SHP77 treated with DMSO at 0.1 percent for 48 hours (cell line): ENCODE data around the gene TAF1A.
"Not testable (repeated sequence)": the region's sequence is repeated elsewhere in the genome, so short reads cannot be mapped to it uniquely, and the experiment has no call there.

Experiments
- DNase-seq: peaks from one replicate; lab custom pipeline; 2025; lab: John Stamatoyannopoulos, UW

Gene TAF1A

DNA sequence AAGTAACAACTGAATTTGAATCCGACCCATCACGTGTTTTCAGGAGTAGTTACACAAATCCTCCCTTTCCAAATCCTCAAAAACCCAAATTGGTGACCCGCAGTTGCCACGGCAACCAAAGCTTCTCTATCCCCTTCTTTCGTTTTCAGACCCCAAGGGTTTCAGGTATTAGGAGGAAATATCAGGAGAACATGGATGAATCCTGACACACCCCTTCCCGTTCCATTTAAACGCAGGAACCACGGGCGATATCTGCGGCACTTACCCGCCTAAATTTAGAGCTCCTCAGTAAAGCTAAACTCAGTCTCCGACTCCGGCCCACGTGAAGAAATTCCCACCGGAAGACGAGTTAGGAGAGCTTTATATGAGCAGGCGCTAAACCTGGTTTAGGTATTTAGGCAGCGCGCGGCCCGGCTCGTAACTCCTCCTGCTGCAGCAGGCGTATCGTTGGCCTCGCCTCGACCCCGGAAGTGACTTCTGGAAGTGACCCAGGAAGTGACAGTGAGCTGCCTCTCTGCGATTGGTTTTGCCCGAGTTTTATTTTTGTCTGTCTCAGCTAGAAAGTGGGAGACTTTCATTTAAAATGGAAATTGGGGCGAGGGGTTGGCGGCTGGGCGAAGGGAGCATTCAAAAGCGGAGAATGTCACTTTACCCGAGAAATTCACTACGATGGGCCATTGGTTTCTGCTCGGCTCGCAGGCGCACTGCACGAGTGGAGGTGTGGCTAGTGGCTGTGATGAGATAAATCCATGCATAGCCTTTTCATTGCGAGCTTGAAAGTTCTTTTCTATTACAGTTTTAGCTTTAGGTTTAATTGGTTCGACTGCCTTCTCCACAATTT, at the start of gene TAF1A:
Gene TAF1A, minus strand, starts transcription at position 472 of the 841 bp plus-strand sequence.
- peak; percentile 74 for DNase-seq

DNA sequence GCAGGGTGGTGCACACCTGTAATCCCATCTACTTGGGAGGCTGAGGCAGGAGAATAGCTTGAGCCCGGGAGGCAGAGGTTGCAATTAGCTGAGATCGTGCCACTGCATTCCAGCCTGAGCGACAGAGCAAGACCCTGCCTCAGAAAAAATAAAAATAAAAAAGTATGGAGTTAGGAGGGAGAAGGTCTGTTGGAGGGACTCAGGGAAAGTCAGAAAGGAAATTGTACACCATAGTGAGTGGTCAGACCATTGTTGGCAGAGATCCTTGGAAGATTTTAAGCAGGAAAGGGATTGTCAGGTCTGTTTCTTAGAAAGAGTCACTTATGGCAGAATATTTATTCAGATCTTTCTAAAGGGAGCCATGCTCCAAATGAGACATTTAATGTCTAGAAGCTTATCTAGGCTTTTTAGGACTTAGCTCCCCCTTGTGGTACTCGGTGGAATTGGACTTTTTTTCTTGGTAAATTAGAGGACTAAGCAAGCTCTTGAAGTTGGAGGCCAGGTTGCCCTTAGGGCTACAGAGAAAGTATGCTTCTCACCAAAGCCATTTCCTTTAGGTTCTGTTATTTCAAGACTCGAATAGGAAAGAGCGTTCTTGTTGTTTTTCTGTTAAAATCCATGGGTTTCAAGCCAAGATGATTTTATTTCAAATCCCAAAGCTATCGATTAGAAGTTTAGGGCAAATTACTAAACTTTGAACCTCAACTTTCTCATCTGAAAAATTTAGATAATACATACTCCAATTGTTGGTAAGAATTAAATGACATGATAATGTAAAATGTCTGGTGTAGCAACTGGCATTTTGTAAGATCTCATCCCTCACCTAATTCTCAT, 44.7 kb upstream of the TAF1A start:
- DNase-seq = peak; percentile 78

GRCh38 chr1:222632749-222633148, 43.0 kb upstream of the TAF1A start:
- no peak for DNase-seq

- DNase-seq = no peak
These were observed 42.0 kb upstream of the TAF1A start for GRCh38 chr1:222631611-222632208.

- DNase-seq = no peak
These were observed 40.3 kb upstream of the TAF1A start for GRCh38 chr1:222629921-222630535.

- DNase-seq = no peak
These were observed 37.5 kb upstream of the TAF1A start for GRCh38 chr1:222627232-222627631.

DNA sequence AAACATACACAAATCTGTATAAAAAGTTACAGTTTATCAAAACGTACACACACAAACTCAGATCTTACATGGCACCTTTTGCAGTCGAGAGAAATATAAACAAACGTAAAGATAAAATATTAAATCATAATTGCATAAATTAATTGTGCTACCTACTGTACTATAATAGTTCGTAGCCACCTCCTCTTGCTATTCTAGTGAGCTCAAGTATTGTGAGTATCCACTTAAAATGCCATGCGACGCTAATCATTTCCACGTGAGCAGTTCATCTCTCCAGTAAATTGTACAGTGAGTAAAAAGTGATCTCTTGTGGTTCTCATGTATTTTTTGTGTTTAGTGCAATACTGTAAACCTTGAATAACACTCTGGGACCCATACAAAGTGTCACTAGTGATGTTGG, 34.5 kb upstream of the TAF1A start:
- DNase-seq = no peak

DNA sequence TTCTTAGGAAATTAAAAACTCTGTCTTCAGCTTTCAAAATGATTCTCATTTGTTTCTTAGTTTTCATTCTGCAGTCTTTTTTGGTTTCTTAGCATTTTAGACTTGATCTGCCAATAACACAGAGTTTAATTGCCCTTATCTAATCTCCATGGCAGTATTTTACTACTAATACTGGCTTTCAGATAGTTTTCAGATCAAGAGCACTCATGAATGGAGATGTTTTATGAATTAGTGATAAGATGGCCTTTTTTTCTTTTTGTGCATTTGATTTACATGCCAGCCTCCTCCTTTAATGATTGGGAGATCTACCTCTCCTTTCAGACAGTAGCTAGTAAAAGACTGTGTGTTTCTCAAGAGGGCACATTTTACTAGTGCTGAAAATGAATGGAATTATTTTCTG, 33.7 kb upstream of the TAF1A start:
- DNase-seq = no peak

DNA sequence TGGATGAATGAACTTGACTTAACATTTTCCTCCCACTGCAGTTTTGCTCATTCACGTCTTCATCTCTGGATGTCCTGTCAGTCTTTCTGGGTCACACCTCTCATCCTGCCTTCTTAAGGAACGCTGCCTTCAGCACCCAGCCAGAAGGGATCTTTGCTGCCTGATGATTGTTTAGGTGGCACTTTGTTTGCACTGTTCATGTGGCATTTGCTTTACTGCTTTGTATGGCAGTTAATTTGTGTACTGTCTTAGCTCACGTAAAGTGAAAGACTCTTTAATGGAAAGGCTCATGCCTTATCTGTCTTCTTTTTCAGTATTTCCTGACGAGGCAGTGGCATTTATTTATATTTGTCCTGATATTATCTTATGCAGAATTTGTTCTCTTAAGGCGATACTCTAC, 33.0 kb upstream of the TAF1A start:
- DNase-seq = no peak

DNA sequence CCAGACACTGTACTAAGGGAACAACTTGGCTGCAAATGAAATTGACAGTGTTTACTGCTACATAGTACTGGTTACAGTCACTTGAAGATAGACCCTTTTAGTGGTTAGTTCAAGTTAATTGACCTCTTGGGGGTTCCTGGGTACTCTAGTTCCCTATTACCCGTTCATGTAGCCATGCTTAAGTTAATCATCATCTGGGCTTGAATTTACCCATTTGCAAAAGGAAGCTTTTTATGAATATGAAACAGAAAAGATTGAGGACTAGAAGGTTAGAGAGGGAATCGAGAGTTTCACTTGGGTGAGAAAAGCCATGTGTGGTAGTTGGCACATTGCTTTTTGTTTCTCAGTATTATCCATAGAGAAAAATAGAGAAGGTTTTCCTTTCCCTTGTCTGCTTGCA, 30.8 kb upstream of the TAF1A start:
- DNase-seq = no peak

GRCh38 chr1:222618880-222619596, 29.3 kb upstream of the TAF1A start:
- DNase-seq = no peak

- peak; percentile 40 for DNase-seq
These were observed 28.5 kb upstream of the TAF1A start, which contains the start of gene MIA3 for GRCh38 chr1:222618001-222618879. MIA3 (plus strand) TSS chr1:222618097; CDS start chr1:222618111, 14 bp downstream.

DNA sequence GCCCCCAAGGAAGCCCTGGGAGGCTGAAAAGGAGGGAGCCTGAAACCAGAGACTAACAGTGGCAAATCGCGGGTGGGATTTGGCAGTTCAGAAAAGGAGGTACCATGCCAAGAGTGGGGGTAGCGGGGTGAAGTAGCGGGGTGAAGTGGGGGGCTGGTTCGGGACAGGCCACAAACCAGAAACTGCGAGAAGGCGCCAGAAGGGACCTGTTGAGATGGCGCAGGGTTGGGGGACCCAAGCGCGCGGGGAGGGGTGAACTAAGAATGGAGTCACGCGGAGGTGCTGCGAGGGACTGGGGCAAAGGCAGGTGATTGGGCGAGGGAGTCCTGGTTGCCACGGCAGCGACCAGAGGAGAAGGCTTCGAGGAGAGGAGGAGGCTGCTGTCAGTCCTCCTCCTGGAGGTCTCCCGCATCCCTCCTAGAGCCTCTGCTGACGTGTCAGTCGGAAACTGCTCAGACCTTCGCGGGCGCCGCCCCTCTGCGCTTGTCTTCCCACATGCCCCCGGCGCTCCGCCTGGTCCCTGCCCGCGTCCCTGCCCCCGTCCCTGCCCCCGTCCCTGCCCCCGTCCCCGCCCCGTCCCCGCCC, 27.7 kb upstream of the TAF1A start:
- DNase-seq = peak; percentile 93

DNA sequence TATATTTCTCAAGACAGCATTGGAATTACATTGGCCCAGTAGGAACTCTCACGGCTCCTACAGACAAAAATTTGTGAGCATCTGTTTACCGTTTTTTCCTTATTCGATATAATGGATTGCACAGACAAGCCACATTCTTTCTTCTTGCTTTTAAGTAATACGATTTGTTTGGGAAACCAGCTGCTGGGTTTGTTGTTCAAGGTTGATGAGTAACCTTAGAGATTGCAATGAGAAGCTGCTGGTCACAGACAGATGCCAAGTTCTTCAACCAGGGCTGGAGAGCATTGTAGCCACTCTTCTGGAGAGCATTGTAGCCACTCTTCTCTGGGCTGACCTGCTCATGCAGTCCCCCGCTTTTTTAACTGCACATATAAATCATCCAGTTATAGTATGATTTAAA, 26.8 kb upstream of the TAF1A start:
- DNase-seq = no peak

- DNase-seq = no peak
These were observed 23.9 kb upstream of the TAF1A start for GRCh38 chr1:222613627-222614026.

GRCh38 chr1:222610728-222611127, 21.0 kb upstream of the TAF1A start:
- no peak for DNase-seq

GRCh38 chr1:222609111-222609510, 19.4 kb upstream of the TAF1A start:
- DNase-seq = not testable (repeated sequence)

DNA sequence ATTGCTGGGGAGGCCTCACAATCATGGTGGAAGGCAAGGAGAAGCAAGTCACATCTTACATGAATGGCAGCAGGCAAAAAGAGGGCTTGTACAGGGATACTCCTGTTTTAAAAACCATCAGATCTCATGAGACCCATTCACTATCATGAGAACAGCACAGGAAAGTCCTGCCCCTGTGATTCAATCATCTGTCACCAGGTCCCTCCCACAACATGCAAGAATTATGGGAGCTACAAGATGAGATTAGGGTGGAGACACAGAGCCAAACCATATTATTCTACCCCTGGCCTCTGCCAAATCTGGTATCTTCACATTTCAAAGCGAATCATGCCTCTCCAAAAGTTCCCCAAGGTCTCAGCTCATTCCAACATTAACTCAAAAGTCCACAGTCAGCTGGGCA, 17.0 kb upstream of the TAF1A start:
- no peak for DNase-seq

- DNase-seq = no peak
These were observed 11.5 kb upstream of the TAF1A start for GRCh38 chr1:222601257-222601656.

DNA sequence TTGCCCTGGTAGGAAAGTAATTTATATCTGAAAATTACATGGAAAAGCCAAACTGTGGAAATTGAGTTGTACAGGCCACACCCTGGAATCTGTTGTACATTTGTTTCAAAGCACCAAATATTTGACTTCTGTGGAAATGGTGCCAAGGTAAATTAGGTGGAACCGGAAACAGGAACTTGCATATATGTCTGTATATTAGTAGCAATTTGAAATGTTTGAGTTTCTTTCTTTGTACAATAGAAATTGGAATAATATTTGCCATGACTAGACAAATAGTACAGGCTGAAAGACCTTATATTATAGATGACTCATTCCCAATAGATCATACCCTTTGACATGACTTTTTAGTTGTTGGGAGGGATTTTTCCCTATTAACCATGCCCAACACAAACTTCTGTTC, 10.5 kb upstream of the TAF1A start:
- DNase-seq = peak; percentile 13
